ENCODE measurements around the gene VASN. TPM values are rescaled to one million over a fixed set of nuclear protein-coding genes. Genes with fewer than 3 reads are reported as not detected.
A peak's percentile ranks its signal among the peaks of the same experiment; 100 is the strongest.

Gene VASN
- total and polyA plus RNA-seq, 9 of the 15 experiments (the other 6 are each of a cell fraction or from before 2014, with no cell fraction given): 0.01 to 2.5 (median 0.41) TPM; not detected in 1

DNA sequence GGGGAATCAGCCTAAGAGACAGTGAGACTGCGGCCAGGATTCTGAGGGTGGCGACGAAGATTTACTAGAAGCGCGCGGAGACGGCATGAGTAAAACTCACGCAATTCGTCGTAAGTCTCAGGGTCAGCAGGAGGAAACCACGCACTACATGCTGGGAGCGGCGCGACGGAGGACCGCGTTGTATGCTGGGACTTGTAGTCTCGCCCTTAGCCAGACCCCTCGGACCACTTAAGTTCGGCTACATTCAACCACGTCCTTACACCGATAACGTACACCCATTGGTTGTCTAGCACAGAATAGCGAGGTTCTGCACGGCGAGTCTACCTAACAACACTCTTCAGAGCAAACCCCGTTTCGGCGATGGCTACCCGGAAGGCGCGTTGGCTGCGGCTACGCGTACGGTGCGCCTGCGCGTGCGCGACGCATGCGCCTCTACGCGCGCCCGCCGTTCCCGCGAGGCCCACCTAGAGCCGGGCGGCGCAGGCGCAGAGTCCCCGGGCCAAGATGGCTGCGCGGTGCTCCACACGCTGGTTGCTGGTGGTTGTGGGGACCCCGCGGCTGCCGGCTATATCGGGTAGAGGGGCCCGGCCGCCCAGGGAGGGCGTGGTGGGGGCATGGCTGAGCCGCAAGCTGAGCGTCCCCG lies 53.9 kb downstream of the VASN start, which contains the start of gene DNAJA3 (continued):
- TF ChIP-seq HINFP (tag; conservative IDR thresholded peaks at IDR 0.05; ENCODE audit: low read depth): no peak
- no peak for TF ChIP-seq MTA2 (IDR thresholded peaks at IDR 0.05; ENCODE audit: low read depth)
- no peak for TF ChIP-seq MTF1 (CRISPR knock-in tag; IDR thresholded peaks at IDR 0.05; ENCODE audit: borderline replicate concordance)
- no peak for TF ChIP-seq NCOR1 (IDR thresholded peaks at IDR 0.05)
- TF ChIP-seq, protein P1, sequence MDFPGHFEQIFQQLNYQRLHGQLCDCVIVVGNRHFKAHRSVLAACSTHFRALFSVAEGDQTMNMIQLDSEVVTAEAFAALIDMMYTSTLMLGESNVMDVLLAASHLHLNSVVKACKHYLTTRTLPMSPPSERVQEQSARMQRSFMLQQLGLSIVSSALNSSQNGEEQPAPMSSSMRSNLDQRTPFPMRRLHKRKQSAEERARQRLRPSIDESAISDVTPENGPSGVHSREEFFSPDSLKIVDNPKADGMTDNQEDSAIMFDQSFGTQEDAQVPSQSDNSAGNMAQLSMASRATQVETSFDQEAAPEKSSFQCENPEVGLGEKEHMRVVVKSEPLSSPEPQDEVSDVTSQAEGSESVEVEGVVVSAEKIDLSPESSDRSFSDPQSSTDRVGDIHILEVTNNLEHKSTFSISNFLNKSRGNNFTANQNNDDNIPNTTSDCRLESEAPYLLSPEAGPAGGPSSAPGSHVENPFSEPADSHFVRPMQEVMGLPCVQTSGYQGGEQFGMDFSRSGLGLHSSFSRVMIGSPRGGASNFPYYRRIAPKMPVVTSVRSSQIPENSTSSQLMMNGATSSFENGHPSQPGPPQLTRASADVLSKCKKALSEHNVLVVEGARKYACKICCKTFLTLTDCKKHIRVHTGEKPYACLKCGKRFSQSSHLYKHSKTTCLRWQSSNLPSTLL (IDR thresholded peaks at IDR 0.05): no peak
- TF ChIP-seq ZNF551 (CRISPR knock-in tag; IDR thresholded peaks at IDR 0.05): no peak
- TF ChIP-seq, protein P2, sequence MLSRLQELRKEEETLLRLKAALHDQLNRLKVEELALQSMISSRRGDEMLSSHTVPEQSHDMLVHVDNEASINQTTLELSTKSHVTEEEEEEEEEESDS (CRISPR knock-in tag; IDR thresholded peaks at IDR 0.05): no peak
- TF ChIP-seq RBM22 (IDR thresholded peaks at IDR 0.05; ENCODE audit: low read depth, low read length, poor library complexity, severe bottlenecking): no peak
- TF ChIP-seq, protein P3, sequence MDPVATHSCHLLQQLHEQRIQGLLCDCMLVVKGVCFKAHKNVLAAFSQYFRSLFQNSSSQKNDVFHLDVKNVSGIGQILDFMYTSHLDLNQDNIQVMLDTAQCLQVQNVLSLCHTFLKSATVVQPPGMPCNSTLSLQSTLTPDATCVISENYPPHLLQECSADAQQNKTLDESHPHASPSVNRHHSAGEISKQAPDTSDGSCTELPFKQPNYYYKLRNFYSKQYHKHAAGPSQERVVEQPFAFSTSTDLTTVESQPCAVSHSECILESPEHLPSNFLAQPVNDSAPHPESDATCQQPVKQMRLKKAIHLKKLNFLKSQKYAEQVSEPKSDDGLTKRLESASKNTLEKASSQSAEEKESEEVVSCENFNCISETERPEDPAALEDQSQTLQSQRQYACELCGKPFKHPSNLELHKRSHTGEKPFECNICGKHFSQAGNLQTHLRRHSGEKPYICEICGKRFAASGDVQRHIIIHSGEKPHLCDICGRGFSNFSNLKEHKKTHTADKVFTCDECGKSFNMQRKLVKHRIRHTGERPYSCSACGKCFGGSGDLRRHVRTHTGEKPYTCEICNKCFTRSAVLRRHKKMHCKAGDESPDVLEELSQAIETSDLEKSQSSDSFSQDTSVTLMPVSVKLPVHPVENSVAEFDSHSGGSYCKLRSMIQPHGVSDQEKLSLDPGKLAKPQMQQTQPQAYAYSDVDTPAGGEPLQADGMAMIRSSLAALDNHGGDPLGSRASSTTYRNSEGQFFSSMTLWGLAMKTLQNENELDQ (CRISPR knock-in tag; IDR thresholded peaks at IDR 0.05; ENCODE audit: borderline replicate concordance): no peak; the same call in 1 of the 2 replicates
- TF ChIP-seq ILK (tag; IDR thresholded peaks at IDR 0.05; ENCODE audit: borderline replicate concordance, low read depth): no peak
- TF ChIP-seq, protein P4, sequence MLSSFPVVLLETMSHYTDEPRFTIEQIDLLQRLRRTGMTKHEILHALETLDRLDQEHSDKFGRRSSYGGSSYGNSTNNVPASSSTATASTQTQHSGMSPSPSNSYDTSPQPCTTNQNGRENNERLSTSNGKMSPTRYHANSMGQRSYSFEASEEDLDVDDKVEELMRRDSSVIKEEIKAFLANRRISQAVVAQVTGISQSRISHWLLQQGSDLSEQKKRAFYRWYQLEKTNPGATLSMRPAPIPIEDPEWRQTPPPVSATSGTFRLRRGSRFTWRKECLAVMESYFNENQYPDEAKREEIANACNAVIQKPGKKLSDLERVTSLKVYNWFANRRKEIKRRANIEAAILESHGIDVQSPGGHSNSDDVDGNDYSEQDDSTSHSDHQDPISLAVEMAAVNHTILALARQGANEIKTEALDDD (IDR thresholded peaks at IDR 0.05): no peak; the same call in 1 of the 2 replicates
- TF ChIP-seq ZNF124 (CRISPR knock-in tag; IDR thresholded peaks at IDR 0.05): no peak
- peak in 1 of 2 experiments; percentile 98; a peak in 2 of 4 replicates for TF ChIP-seq HDAC1 (IDR thresholded peaks at IDR 0.05)
- TF ChIP-seq SP2 (IDR thresholded peaks at IDR 0.05; ENCODE audit: extremely low read depth, low read depth, low read length, poor library complexity, severe bottlenecking): no peak
- peak; percentile 80; the same call in 1 of the 2 replicates for TF ChIP-seq NCOA6 (IDR thresholded peaks at IDR 0.05)
- no peak for TF ChIP-seq TCF15 (CRISPR knock-in tag; IDR thresholded peaks at IDR 0.05)

Data from K562 (cell line).